PC-3 (cell line): ENCODE measurements around the gene CEP41. TPM values are rescaled to one million over a fixed set of nuclear protein-coding genes. Genes with fewer than 3 reads are reported as not detected.

Experiments used
- ATAC-seq: fragments of 200-7000 bp; cut with Tn5 transposase; 2 replicates; pipeline ENCODE4 v1.9.1; 2020; ENCODE audit warnings: mild to moderate bottlenecking, moderate library complexity
- BruUV-seq: library from RNA; stranded (reverse); fragments of 400-500 nt; replicated peaks from 2 replicates; lab custom pipeline; 2021; lab: Mats Ljungman, UMichigan
- CTCF ChIA-PET: fragments of 300-600 bp; sonication (Branson Sonifier 250); formaldehyde crosslinking; loops from one replicate; lab custom pipeline; 2022; ENCODE audit warnings: antibody characterized with exemption; lab: Charles Lee
- POLR2A ChIA-PET: fragments of 300-600 bp; sonication (Branson Sonifier 250); formaldehyde crosslinking; loops from one replicate; lab custom pipeline; 2022; ENCODE audit warnings: antibody characterized with exemption; ENCODE audit not compliant: unreplicated experiment; lab: Charles Lee
- DNase-seq: peaks from one replicate; pipeline ENCODE4 v3.0.0-alpha.2; 2015
- H2AFZ ChIP-seq: fragments of 300-600 bp; sonication (generic); 2 replicates; pipeline ENCODE4 v1.6.0; 2016; ENCODE audit warnings: antibody characterized with exemption, low read length
- H3F3A ChIP-seq: fragments of 300-600 bp; sonication (generic); one replicate; pipeline ENCODE4 v1.6.0; 2017; ENCODE audit warnings: antibody characterized with exemption, low read length, control low read depth, mild to moderate bottlenecking; ENCODE audit not compliant: unreplicated experiment
- H3K27ac ChIP-seq: fragments of 300-600 bp; sonication (generic); 2 replicates; pipeline ENCODE4 v1.5.1; 2016; ENCODE audit warnings: mild to moderate bottlenecking, low read length
- H3K27me3 ChIP-seq: fragments of 300-600 bp; sonication (generic); 2 replicates; pipeline ENCODE4 v1.6.1; 2016; ENCODE audit warnings: low read length, mixed read lengths
- H3K36me3 ChIP-seq: fragments of 300-600 bp; sonication (generic); 2 replicates; pipeline ENCODE4 v1.6.1; 2016; ENCODE audit warnings: low read depth, mixed run types, low read length, mixed read lengths
- H3K4me1 ChIP-seq: fragments of 300-600 bp; sonication (generic); 2 replicates; pipeline ENCODE4 v1.5.1; 2016; ENCODE audit warnings: low read length; ENCODE audit not compliant: insufficient read depth
- H3K4me2 ChIP-seq: fragments of 300-600 bp; sonication (generic); 2 replicates; pipeline ENCODE4 v1.6.0; 2016; ENCODE audit warnings: low read length
- H3K4me3 ChIP-seq: fragments of 300-600 bp; sonication (generic); 2 replicates; pipeline ENCODE4 v1.5.1; 2016; ENCODE audit warnings: mild to moderate bottlenecking, low read length, mixed read lengths
- H3K79me2 ChIP-seq: fragments of 300-600 bp; sonication (generic); 2 replicates; pipeline ENCODE4 v1.6.1; 2017; ENCODE audit warnings: low read length, mixed read lengths
- H3K9ac ChIP-seq: fragments of 300-600 bp; sonication (generic); 2 replicates; pipeline ENCODE4 v1.6.0; 2016; ENCODE audit warnings: mild to moderate bottlenecking, low read length
- H3K9me2 ChIP-seq: fragments of 300-600 bp; sonication (generic); replicated peaks from 2 replicates; pipeline ENCODE4 v1.6.1; 2016; ENCODE audit warnings: mixed run types, low read length, mixed read lengths
- H3K9me3 ChIP-seq: fragments of 300-600 bp; sonication (generic); 2 replicates; pipeline ENCODE4 v1.6.1; 2016; ENCODE audit warnings: low read length, mixed read lengths
- H4K20me1 ChIP-seq: fragments of 300-600 bp; sonication (generic); 2 replicates; pipeline ENCODE4 v1.6.1; 2016; ENCODE audit warnings: low read length, mixed read lengths
- CTCF ChIP-seq: fragments of 300-600 bp; sonication (generic); conservative IDR thresholded peaks from 2 replicates; pipeline ENCODE4 v1.5.1; 2017; ENCODE audit warnings: antibody characterized with exemption, low read depth, mild to moderate bottlenecking, low read length
- EZH2 ChIP-seq: fragments of 300-600 bp; sonication (generic); IDR thresholded peaks from one replicate; pipeline ENCODE4 v1.6.1; 2017; ENCODE audit warnings: antibody characterized with exemption, mild to moderate bottlenecking, low read length; ENCODE audit not compliant: unreplicated experiment
- EZH2phosphoT487 ChIP-seq: fragments of 300-600 bp; sonication (generic); IDR thresholded peaks from 2 replicates; pipeline ENCODE4 v1.6.1; 2018; ENCODE audit warnings: mild to moderate bottlenecking, antibody characterized with exemption, low read length, borderline replicate concordance
- intact Hi-C: fragments of 100-400 bp; cut with micrococcal nuclease; formaldehyde crosslinking; loops from 2 replicates; pipeline ENCODE4 v1.9.0; 2023
- total RNA-seq: library from RNA; depleted of rRNA; stranded (reverse); fragments of >200 nt; gene quantifications from 2 replicates; pipeline ENCODE4 v1.2.3, GENCODE V29; 2014

The CEP41 gene
- total RNA-seq, 1 experiment from 2014 or later = 10.4 TPM

GRCh38 chr7:130417213-130417612 is 23.6 kb downstream of the CEP41 start:
- POLR2A ChIA-PET = no interaction called here
- H3K9me3 ChIP-seq = no peaks in the 10 kb centered on the region
- no peak overlapping the region for H3K4me3 ChIP-seq
- no peak overlapping the region for H3K4me2 ChIP-seq
- CTCF ChIA-PET = no interaction called here
- H3K27me3 ChIP-seq = no peaks in the 10 kb centered on the region
- no peaks in the 10 kb centered on the region for H4K20me1 ChIP-seq
- no peak overlapping the region for H2AFZ ChIP-seq
- no peaks in the 10 kb centered on the region for H3K79me2 ChIP-seq
- H3K36me3 ChIP-seq = no peaks in the 10 kb centered on the region
- no peak for TF ChIP-seq EZH2
- TF ChIP-seq CTCF = no peak
- TF ChIP-seq EZH2phosphoT487 = no peak
- no peak overlapping the region for H3K27ac ChIP-seq
- DNase-seq (no peak), ATAC-seq (no peak)
- no peaks in the 10 kb centered on the region for H3K9me2 ChIP-seq
- no peak overlapping the region for H3K9ac ChIP-seq
- intact Hi-C loops = no loop called here
- BruUV-seq = no TSS peak
- peaks cover 33% of the 10 kb centered on the region for H3K4me1 ChIP-seq
- no peaks in the 10 kb centered on the region for H3F3A ChIP-seq

GRCh38 chr7:130415006-130415405 is 25.8 kb downstream of the CEP41 start:
- Histone ChIP-seq H3K27me3 (no peaks in the 10 kb centered on the region), H3K4me1 (peaks cover 19% of the 10 kb centered on the region), H3K79me2 (no peaks in the 10 kb centered on the region), H3K27ac (no peak overlapping the region), H3K36me3 (no peaks in the 10 kb centered on the region), H3K9me2 (no peaks in the 10 kb centered on the region), H2AFZ (no peak overlapping the region), H3K9ac (no peak overlapping the region), H3K4me3 (no peak overlapping the region), H3F3A (no peaks in the 10 kb centered on the region), H3K9me3 (no peaks in the 10 kb centered on the region), H4K20me1 (no peaks in the 10 kb centered on the region), H3K4me2 (no peak overlapping the region)
- TF ChIP-seq EZH2phosphoT487 (no peak), EZH2 (no peak), CTCF (no peak)
- no TSS peak for BruUV-seq
- CTCF ChIA-PET = no interaction called here
- ATAC-seq (no peak), DNase-seq (no peak)
- intact Hi-C loops = no loop called here
- POLR2A ChIA-PET = no interaction called here

GRCh38 chr7:130413201-130413600 is 27.6 kb downstream of the CEP41 start:
- ChIA-PET CTCF (no interaction called here), POLR2A (no interaction called here)
- H3K9ac ChIP-seq = no peak overlapping the region
- intact Hi-C loops = no loop called here
- H3K36me3 ChIP-seq = no peaks in the 10 kb centered on the region
- DNase-seq (no peak), ATAC-seq (no peak)
- no peaks in the 10 kb centered on the region for H3K9me3 ChIP-seq
- TF ChIP-seq EZH2 (no peak), EZH2phosphoT487 (no peak), CTCF (no peak)
- no peaks in the 10 kb centered on the region for H3K79me2 ChIP-seq
- H2AFZ ChIP-seq = no peak overlapping the region
- no peaks in the 10 kb centered on the region for H4K20me1 ChIP-seq
- no peaks in the 10 kb centered on the region for H3F3A ChIP-seq
- no peak overlapping the region for H3K4me2 ChIP-seq
- no peak overlapping the region for H3K27ac ChIP-seq
- no peaks in the 10 kb centered on the region for H3K27me3 ChIP-seq
- no peaks in the 10 kb centered on the region for H3K9me2 ChIP-seq
- no peak overlapping the region for H3K4me3 ChIP-seq
- no TSS peak for BruUV-seq
- H3K4me1 ChIP-seq = 0 out of 2 replicates have a peak, but pooled peaks cover 2% of the 10 kb centered on the region
